22Rv1 (cell line): ENCODE results near the gene SLC52A3.

Source experiments
- ZFX ChIP-seq: fragments of 450-650 bp; IDR thresholded peaks from 2 replicates; pipeline ENCODE4 v1.6.1; 2017; ENCODE audit warnings: antibody characterized with exemption, borderline replicate concordance
- TF ChIP-seq, protein P1 (sequence below): fragments of 450-650 bp; IDR thresholded peaks from 2 replicates; pipeline ENCODE4 v1.5.1; 2017; ENCODE audit warnings: mild to moderate bottlenecking

DNA sequence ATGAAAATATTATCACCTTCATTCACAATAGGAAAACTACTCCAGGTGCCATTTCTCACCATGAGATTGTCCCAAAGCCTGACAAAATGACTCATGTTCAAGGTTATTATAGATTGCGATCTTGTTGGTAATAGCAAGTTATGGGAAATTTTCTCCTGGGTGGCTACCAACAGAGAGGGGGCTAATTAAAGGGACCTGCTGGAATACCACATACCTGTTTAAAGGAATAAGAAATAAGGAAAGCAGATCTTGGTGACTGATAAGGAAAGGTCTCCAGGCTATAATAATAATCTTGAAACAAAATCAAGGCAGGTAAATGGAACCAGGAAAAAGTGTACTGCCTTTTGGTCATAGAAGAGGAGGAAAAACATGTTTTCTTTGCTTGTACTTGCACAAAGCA lies 1.4 kb downstream of the SLC52A3 start:
- TF ChIP-seq, protein P1, sequence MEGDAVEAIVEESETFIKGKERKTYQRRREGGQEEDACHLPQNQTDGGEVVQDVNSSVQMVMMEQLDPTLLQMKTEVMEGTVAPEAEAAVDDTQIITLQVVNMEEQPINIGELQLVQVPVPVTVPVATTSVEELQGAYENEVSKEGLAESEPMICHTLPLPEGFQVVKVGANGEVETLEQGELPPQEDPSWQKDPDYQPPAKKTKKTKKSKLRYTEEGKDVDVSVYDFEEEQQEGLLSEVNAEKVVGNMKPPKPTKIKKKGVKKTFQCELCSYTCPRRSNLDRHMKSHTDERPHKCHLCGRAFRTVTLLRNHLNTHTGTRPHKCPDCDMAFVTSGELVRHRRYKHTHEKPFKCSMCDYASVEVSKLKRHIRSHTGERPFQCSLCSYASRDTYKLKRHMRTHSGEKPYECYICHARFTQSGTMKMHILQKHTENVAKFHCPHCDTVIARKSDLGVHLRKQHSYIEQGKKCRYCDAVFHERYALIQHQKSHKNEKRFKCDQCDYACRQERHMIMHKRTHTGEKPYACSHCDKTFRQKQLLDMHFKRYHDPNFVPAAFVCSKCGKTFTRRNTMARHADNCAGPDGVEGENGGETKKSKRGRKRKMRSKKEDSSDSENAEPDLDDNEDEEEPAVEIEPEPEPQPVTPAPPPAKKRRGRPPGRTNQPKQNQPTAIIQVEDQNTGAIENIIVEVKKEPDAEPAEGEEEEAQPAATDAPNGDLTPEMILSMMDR: no peak
- TF ChIP-seq ZFX: no peak
